ENCODE data around the gene PRKCH.

GRCh38 chr14:61588419-61588901, 267.1 kb downstream of the PRKCH start:
- TF ChIP-seq, protein P1, sequence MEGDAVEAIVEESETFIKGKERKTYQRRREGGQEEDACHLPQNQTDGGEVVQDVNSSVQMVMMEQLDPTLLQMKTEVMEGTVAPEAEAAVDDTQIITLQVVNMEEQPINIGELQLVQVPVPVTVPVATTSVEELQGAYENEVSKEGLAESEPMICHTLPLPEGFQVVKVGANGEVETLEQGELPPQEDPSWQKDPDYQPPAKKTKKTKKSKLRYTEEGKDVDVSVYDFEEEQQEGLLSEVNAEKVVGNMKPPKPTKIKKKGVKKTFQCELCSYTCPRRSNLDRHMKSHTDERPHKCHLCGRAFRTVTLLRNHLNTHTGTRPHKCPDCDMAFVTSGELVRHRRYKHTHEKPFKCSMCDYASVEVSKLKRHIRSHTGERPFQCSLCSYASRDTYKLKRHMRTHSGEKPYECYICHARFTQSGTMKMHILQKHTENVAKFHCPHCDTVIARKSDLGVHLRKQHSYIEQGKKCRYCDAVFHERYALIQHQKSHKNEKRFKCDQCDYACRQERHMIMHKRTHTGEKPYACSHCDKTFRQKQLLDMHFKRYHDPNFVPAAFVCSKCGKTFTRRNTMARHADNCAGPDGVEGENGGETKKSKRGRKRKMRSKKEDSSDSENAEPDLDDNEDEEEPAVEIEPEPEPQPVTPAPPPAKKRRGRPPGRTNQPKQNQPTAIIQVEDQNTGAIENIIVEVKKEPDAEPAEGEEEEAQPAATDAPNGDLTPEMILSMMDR (IDR thresholded peaks at IDR 0.05), result no peak
- no peak for TF ChIP-seq EP300 (IDR thresholded peaks at IDR 0.05)
- TF ChIP-seq POLR2AphosphoS5 (IDR thresholded peaks at IDR 0.05), result peak; percentile 25
- TF ChIP-seq POLR2A (IDR thresholded peaks at IDR 0.05), result no peak
